ENCODE results near the gene ANKRD55. TPM values are rescaled to one million over a fixed set of nuclear protein-coding genes. Genes with fewer than 3 reads are reported as not detected.

The ANKRD55 gene
- total RNA-seq, 1 donor from 2014 or later: not detected

GRCh38 chr5:56277573-56277972 lies 44.4 kb upstream of the ANKRD55 start:
- TF ChIP-seq CTCF (IDR thresholded peaks at IDR 0.05): no peak
- TF ChIP-seq EZH2 (IDR thresholded peaks at IDR 0.05): no peak
- TF ChIP-seq EZH2phosphoT487 (IDR thresholded peaks at IDR 0.05): no peak
- H3K27ac Mint-ChIP-seq: no peak overlapping the region
- H3F3A ChIP-seq (ENCODE audit: low read depth): no peaks in the 10 kb centered on the region
- no peak overlapping the region for H2AFZ ChIP-seq (replicated peaks)
- no peak overlapping the region for H3K27ac ChIP-seq
- H3K4me1 ChIP-seq: peaks cover 6% of the 10 kb centered on the region
- H3K27me3 ChIP-seq: no peaks in the 10 kb centered on the region
- no peak overlapping the region for H3K4me3 Mint-ChIP-seq
- peaks cover 10% of the 10 kb centered on the region for H3K4me1 Mint-ChIP-seq
- no peaks in the 10 kb centered on the region for H3K9me3 ChIP-seq (ENCODE audit: low read depth)
- H3K4me3 ChIP-seq: no peak overlapping the region
- no peaks in the 10 kb centered on the region for H3K79me2 ChIP-seq (ENCODE audit: low read depth)
- no peaks in the 10 kb centered on the region for H3K36me3 Mint-ChIP-seq
- H3K27me3 Mint-ChIP-seq (ENCODE audit: insufficient read depth, low read depth): peaks cover 2% of the 10 kb centered on the region
- no peaks in the 10 kb centered on the region for H3K9me3 Mint-ChIP-seq
- no peak overlapping the region for H3K9ac ChIP-seq
- H3K36me3 ChIP-seq: no peaks in the 10 kb centered on the region
- DNase-seq (ENCODE audit: low spot score): no peak
- H4K20me1 ChIP-seq (ENCODE audit: low read depth): no peaks in the 10 kb centered on the region
- no peak overlapping the region for H3K4me2 ChIP-seq

DNA sequence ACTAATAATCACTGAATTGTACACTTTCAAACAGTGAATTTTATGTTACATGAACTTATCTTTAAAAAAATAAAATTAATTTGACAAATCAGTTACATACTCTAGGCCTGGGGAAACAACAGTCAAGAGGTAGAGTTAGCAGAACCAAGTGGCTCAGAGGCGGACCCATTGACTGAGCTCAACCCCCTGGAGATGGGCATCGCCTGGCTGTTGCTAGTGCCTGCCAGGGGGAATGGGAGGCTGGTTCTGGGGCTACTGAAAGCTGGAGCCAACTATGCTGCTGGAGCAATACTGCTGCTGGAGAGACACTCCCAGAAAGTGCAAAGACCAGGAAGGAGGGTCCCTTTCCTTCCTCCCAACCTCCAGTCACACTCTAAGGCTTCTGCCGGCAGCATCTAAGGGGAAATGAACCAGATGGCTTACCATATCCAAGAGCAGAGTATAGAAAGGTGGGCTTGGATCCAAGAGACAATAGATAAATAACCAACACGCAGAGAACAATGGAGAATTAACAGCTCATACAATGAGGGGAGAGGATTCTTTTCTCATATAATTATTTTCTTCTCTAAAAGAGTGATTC lies 40.3 kb upstream of the ANKRD55 start:
- H3K27me3 ChIP-seq: no peaks in the 10 kb centered on the region
- no peak for TF ChIP-seq CTCF (IDR thresholded peaks at IDR 0.05)
- TF ChIP-seq EZH2phosphoT487 (IDR thresholded peaks at IDR 0.05): no peak
- no peak for TF ChIP-seq EZH2 (IDR thresholded peaks at IDR 0.05)

DNA sequence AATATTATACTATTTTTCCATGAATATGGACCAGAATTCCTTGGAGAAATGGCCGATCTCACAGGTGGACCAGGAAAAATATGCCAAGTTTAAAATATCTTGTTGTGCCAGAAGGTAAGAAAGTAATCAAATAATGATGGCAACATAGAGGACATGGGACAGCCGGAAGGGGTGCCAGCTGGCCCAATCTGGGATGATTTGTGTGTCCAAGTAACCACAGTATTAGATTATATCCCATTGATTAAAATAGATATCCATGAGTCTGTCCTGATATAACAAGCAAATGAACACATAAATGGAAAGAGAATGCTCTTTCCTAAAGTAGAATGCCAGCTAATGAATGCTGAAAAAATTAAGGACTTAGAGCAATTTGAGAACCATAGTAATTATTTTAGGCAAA lies 39.6 kb upstream of the ANKRD55 start:
- no peak for DNase-seq (ENCODE audit: low spot score)
- Mint-ChIP-seq H3K9me3 (no peaks in the 10 kb centered on the region), H3K4me3 (no peak overlapping the region), H3K27me3 (ENCODE audit: insufficient read depth, low read depth) (peaks cover 2% of the 10 kb centered on the region), H3K36me3 (no peaks in the 10 kb centered on the region), H3K4me1 (peaks cover 4% of the 10 kb centered on the region), H3K27ac (no peak overlapping the region)
- H3K4me3 ChIP-seq: no peak overlapping the region
- no peak overlapping the region for H3K27ac ChIP-seq
- no peak overlapping the region for H3K4me2 ChIP-seq
- no peaks in the 10 kb centered on the region for H3K9me3 ChIP-seq (ENCODE audit: low read depth)
- no peaks in the 10 kb centered on the region for H4K20me1 ChIP-seq (ENCODE audit: low read depth)
- H3K9ac ChIP-seq: no peak overlapping the region
- H3K36me3 ChIP-seq: no peaks in the 10 kb centered on the region
- H3F3A ChIP-seq (ENCODE audit: low read depth): no peaks in the 10 kb centered on the region
- no peak for TF ChIP-seq CTCF (IDR thresholded peaks at IDR 0.05)
- no peaks in the 10 kb centered on the region for H3K79me2 ChIP-seq (ENCODE audit: low read depth)
- H3K27me3 ChIP-seq: no peaks in the 10 kb centered on the region
- no peaks in the 10 kb centered on the region for H3K4me1 ChIP-seq
- H2AFZ ChIP-seq (replicated peaks): no peak overlapping the region

More for the DNA sequence above, 40.3 kb upstream of the ANKRD55 start:
- Histone ChIP-seq H3K4me1 (peaks cover 4% of the 10 kb centered on the region), H3K79me2 (ENCODE audit: low read depth) (no peaks in the 10 kb centered on the region), H3F3A (ENCODE audit: low read depth) (no peaks in the 10 kb centered on the region), H2AFZ (replicated peaks) (no peak overlapping the region), H3K9ac (no peak overlapping the region), H4K20me1 (ENCODE audit: low read depth) (no peaks in the 10 kb centered on the region), H3K4me2 (no peak overlapping the region), H3K4me3 (no peak overlapping the region), H3K36me3 (no peaks in the 10 kb centered on the region), H3K9me3 (ENCODE audit: low read depth) (no peaks in the 10 kb centered on the region), H3K27ac (no peak overlapping the region)
- Mint-ChIP-seq H3K4me1 (peaks cover 8% of the 10 kb centered on the region), H3K9me3 (no peaks in the 10 kb centered on the region), H3K27me3 (ENCODE audit: insufficient read depth, low read depth) (peaks cover 2% of the 10 kb centered on the region), H3K4me3 (no peak overlapping the region), H3K36me3 (no peaks in the 10 kb centered on the region), H3K27ac (no peak overlapping the region)
- no peak for DNase-seq (ENCODE audit: low spot score)

Data from neural progenitor cell (in vitro differentiated cells).